OCI-LY1 (cell line): ENCODE results near the gene ZXDC.

Experiments
- H2AFZ ChIP-seq: fragments of 200-600 bp; sonication (generic), shearing (Covaris generic); 2 replicates; pipeline ENCODE4 v1.6.0; 2014; ENCODE audit warnings: antibody characterized with exemption, mild to moderate bottlenecking, low read length
- H3F3A ChIP-seq: fragments of 200-600 bp; sonication (generic), shearing (Covaris generic); 2 replicates; pipeline ENCODE4 v1.6.0; 2014; ENCODE audit warnings: mild to moderate bottlenecking, antibody characterized with exemption, low read length, moderate library complexity; ENCODE audit not compliant: insufficient read depth
- H3K27ac ChIP-seq: fragments of 200-600 bp; sonication (generic); 2 replicates; pipeline ENCODE4 v1.5.1; 2014; ENCODE audit warnings: low read length, mixed run types, mild to moderate bottlenecking, low read depth; ENCODE audit not compliant: poor library complexity, severe bottlenecking
- H3K27me3 ChIP-seq: fragments of 200-600 bp; sonication (generic); 2 replicates; pipeline ENCODE4 v1.6.0; 2014; ENCODE audit warnings: antibody characterized with exemption, mild to moderate bottlenecking, low read length, moderate library complexity; ENCODE audit not compliant: insufficient read depth
- H3K36me3 ChIP-seq: fragments of 200-600 bp; sonication (generic); 2 replicates; pipeline ENCODE4 v1.6.1; 2014; ENCODE audit warnings: mild to moderate bottlenecking, antibody characterized with exemption, low read length, moderate library complexity, mixed read lengths; ENCODE audit not compliant: insufficient read depth
- H3K4me1 ChIP-seq: fragments of 200-600 bp; sonication (generic); 2 replicates; pipeline ENCODE4 v1.5.1; 2014; ENCODE audit warnings: mild to moderate bottlenecking, low read length, moderate library complexity; ENCODE audit not compliant: insufficient read depth, severe bottlenecking
- H3K4me2 ChIP-seq: fragments of 200-600 bp; sonication (generic), shearing (Covaris generic); 2 replicates; pipeline ENCODE4 v1.6.1; 2014; ENCODE audit warnings: low read length
- H3K4me3 ChIP-seq: fragments of 200-600 bp; sonication (generic); 2 replicates; pipeline ENCODE4 v1.5.1; 2014; ENCODE audit warnings: low read length, low read depth, mild to moderate bottlenecking, mixed read lengths; ENCODE audit not compliant: poor library complexity, severe bottlenecking
- H3K79me2 ChIP-seq: fragments of 200-600 bp; shearing (Covaris generic); 2 replicates; pipeline ENCODE4 v1.6.1; 2016; ENCODE audit warnings: mixed run types, low read length, mixed read lengths; ENCODE audit not compliant: insufficient read depth
- H3K9ac ChIP-seq: fragments of 200-600 bp; sonication (generic), shearing (Covaris generic); 2 replicates; pipeline ENCODE4 v1.6.1; 2014; ENCODE audit warnings: mild to moderate bottlenecking, low read length, mixed read lengths
- H3K9me2 ChIP-seq: fragments of 200-600 bp; sonication (generic), shearing (Covaris generic); 2 replicates; pipeline ENCODE4 v1.6.1; 2014; ENCODE audit warnings: low read depth, mild to moderate bottlenecking, low read length, mixed read lengths
- H3K9me3 ChIP-seq: fragments of 200-600 bp; shearing (Covaris generic); 2 replicates; pipeline ENCODE4 v1.6.1; 2014; ENCODE audit warnings: low read length, mixed read lengths
- H4K20me1 ChIP-seq: fragments of 200-600 bp; sonication (generic), shearing (Covaris generic); 2 replicates; pipeline ENCODE4 v1.6.0; 2016; ENCODE audit warnings: mild to moderate bottlenecking, low read length; ENCODE audit not compliant: insufficient read depth
- EZH2 ChIP-seq: fragments of 200-600 bp; sonication (generic), shearing (Covaris generic); IDR thresholded peaks from 2 replicates; pipeline ENCODE4 v1.8.0; 2017; ENCODE audit warnings: borderline replicate concordance, mixed run types, mild to moderate bottlenecking, antibody characterized with exemption, low read length, moderate library complexity, mixed read lengths
- TF ChIP-seq, protein P1 (sequence below): fragments of 200-600 bp; sonication (generic), shearing (Covaris generic); IDR thresholded peaks from 2 replicates; pipeline ENCODE4 v1.5.1; 2017; ENCODE audit warnings: mild to moderate bottlenecking, antibody characterized with exemption, low read length, moderate library complexity, mixed read lengths

ZXDC gene

DNA sequence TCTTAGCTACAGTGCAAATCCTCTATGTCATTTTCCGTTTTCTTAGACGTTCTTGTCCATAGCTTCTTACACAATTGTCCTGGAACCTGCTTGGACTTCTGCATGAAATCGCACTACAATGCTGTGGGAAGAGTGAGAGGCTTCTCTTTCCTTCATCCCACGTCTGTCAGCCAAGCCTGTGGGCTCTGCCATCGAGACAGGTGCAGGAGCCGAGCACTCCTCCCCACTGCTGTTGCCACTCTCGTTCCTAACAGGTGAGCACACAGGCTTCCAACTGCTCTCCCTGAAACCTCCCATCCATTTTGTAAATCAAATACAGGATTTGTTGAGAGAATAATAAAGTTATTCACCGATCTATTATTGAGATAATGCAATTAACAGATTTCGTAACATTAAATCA is 23.5 kb downstream of the ZXDC start:
- Histone ChIP-seq H4K20me1 (no peaks in the 10 kb centered on the region), H3K4me1 (no peaks in the 10 kb centered on the region), H3K9me3 (no peaks in the 10 kb centered on the region), H3K36me3 (peaks cover 48% of the 10 kb centered on the region; the same call in 1 of the 2 replicates), H3F3A (no peaks in the 10 kb centered on the region), H3K9me2 (no peaks in the 10 kb centered on the region), H3K27ac (no peak overlapping the region), H3K27me3 (no peaks in the 10 kb centered on the region), H3K4me3 (no peak overlapping the region), H3K79me2 (no peaks in the 10 kb centered on the region), H3K9ac (no peak overlapping the region), H3K4me2 (no peak overlapping the region), H2AFZ (no peak overlapping the region)
- TF ChIP-seq, protein P1, sequence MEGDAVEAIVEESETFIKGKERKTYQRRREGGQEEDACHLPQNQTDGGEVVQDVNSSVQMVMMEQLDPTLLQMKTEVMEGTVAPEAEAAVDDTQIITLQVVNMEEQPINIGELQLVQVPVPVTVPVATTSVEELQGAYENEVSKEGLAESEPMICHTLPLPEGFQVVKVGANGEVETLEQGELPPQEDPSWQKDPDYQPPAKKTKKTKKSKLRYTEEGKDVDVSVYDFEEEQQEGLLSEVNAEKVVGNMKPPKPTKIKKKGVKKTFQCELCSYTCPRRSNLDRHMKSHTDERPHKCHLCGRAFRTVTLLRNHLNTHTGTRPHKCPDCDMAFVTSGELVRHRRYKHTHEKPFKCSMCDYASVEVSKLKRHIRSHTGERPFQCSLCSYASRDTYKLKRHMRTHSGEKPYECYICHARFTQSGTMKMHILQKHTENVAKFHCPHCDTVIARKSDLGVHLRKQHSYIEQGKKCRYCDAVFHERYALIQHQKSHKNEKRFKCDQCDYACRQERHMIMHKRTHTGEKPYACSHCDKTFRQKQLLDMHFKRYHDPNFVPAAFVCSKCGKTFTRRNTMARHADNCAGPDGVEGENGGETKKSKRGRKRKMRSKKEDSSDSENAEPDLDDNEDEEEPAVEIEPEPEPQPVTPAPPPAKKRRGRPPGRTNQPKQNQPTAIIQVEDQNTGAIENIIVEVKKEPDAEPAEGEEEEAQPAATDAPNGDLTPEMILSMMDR, result no peak
- TF ChIP-seq EZH2, result no peak

DNA sequence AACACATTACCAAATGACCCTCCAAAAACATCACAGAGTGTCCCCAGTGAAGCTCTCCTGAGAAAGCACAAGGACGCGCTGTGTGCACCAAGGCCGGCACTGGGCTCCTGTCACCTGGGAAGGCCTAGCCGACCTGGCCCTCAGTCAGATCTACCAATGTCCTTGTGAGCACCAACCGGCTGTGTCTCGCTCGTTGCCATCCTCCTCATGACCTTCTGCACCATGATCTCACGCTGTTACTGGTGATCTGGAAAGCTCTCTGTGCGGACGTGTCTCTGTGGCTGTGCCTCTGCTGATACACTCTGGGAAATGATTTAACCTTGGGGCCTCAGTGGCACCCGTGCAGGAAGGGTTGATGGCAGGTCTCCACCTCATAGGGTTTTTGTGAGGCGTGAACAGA is 24.2 kb downstream of the ZXDC start:
- H3K27me3 ChIP-seq, result no peaks in the 10 kb centered on the region
- no peaks in the 10 kb centered on the region for H3K79me2 ChIP-seq
- H3K4me1 ChIP-seq, result no peaks in the 10 kb centered on the region
- no peak overlapping the region for H3K27ac ChIP-seq
- no peak overlapping the region for H3K4me3 ChIP-seq
- H3K9me3 ChIP-seq, result no peaks in the 10 kb centered on the region
- H3K9me2 ChIP-seq, result no peaks in the 10 kb centered on the region
- no peaks in the 10 kb centered on the region for H4K20me1 ChIP-seq
- H2AFZ ChIP-seq, result no peak overlapping the region
- no peak overlapping the region for H3K4me2 ChIP-seq
- H3K9ac ChIP-seq, result no peak overlapping the region
- H3F3A ChIP-seq, result no peaks in the 10 kb centered on the region
- TF ChIP-seq, protein P1, result no peak
- TF ChIP-seq EZH2, result no peak
- peaks cover 41% of the 10 kb centered on the region; the same call in 1 of the 2 replicates for H3K36me3 ChIP-seq

DNA sequence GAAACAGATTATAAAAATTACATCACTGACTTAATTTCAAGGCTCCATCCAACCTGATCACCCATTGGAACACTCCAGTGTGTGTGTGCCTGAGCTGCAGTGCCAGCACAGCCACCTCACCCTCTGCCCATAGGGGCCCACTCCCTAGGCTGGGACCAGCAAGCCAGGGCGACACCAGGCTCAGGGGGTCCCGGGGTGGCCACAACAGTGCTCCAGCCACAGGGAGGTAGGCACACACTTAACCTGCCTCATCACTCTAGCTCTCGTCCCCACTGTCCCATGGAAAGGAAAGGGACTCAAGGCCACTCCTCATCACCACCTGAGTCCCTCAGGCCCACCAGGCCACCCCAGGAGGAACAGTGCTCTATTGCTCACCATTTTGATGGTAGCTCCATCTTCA is 24.9 kb downstream of the ZXDC start:
- Histone ChIP-seq H3K4me1 (no peaks in the 10 kb centered on the region), H3K9me2 (no peaks in the 10 kb centered on the region), H3K4me3 (no peak overlapping the region), H3K9ac (no peak overlapping the region), H2AFZ (no peak overlapping the region), H4K20me1 (no peaks in the 10 kb centered on the region), H3F3A (no peaks in the 10 kb centered on the region), H3K27me3 (no peaks in the 10 kb centered on the region), H3K79me2 (no peaks in the 10 kb centered on the region), H3K36me3 (peaks cover 37% of the 10 kb centered on the region; the same call in 1 of the 2 replicates), H3K9me3 (no peaks in the 10 kb centered on the region), H3K4me2 (no peak overlapping the region), H3K27ac (no peak overlapping the region)
- no peak for TF ChIP-seq EZH2

DNA sequence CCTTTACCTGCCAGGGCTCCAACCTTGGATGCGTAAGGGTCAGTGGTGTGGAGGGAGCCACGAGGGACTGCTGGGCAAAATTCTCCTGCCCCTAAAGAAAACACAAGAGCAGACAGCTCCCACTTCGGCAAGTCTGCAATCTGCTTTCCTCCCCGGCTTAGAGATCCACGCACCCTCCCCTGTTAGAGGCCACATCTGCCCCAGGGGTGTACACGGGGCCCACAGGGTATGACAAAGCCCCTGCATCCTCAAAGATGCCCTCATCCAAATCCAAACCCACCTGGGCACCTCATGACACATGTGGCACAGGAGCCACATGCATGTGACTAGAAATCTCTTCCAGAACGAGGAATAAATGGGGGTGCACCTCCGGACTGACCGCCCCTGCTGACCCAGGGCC is 25.5 kb downstream of the ZXDC start:
- no peaks in the 10 kb centered on the region for H3K9me2 ChIP-seq
- H3K4me3 ChIP-seq, result no peak overlapping the region
- no peak overlapping the region for H2AFZ ChIP-seq
- H3K27ac ChIP-seq, result no peak overlapping the region
- no peaks in the 10 kb centered on the region for H3K79me2 ChIP-seq
- no peak overlapping the region for H3K4me2 ChIP-seq
- H3F3A ChIP-seq, result no peaks in the 10 kb centered on the region
- TF ChIP-seq, protein P1, result no peak
- no peaks in the 10 kb centered on the region for H3K9me3 ChIP-seq
- H3K4me1 ChIP-seq, result no peaks in the 10 kb centered on the region
- H3K36me3 ChIP-seq, result peaks cover 34% of the 10 kb centered on the region; the same call in 1 of the 2 replicates
- H3K27me3 ChIP-seq, result no peaks in the 10 kb centered on the region
- H3K9ac ChIP-seq, result no peak overlapping the region
- H4K20me1 ChIP-seq, result no peaks in the 10 kb centered on the region
